Lower lobe of right lung (tissue), 2 donors: ENCODE measurements around the gene C10orf120. TPM values are rescaled to one million over a fixed set of nuclear protein-coding genes. Genes with fewer than 3 reads are reported as not detected.

Experiments used
- ATAC-seq, 2 donors: fragments of 200-7000 bp; cut with Tn5 transposase; one replicate each; pipeline ENCODE4 v1.9.1; 2020 to 2022; ENCODE audit warnings: mild to moderate bottlenecking in 2 of 2, moderate library complexity in 2 of 2
- DNase-seq: peaks from one replicate; pipeline ENCODE4 v3.0.0-alpha.2; 2020
- H3K27ac ChIP-seq: fragments of 200-600 bp; one replicate; pipeline ENCODE4 v1.8.0; 2022
- H3K27me3 ChIP-seq: fragments of 200-600 bp; one replicate; pipeline ENCODE4 v1.8.0; 2022; ENCODE audit warnings: low read depth
- H3K36me3 ChIP-seq: fragments of 200-600 bp; one replicate; pipeline ENCODE4 v1.8.0; 2022; ENCODE audit warnings: mild to moderate bottlenecking
- H3K4me1 ChIP-seq: fragments of 200-600 bp; one replicate; pipeline ENCODE4 v1.8.0; 2022
- H3K4me3 ChIP-seq: fragments of 200-600 bp; one replicate; pipeline ENCODE4 v1.8.0; 2022; ENCODE audit warnings: mild to moderate bottlenecking
- H3K9me3 ChIP-seq: fragments of 200-600 bp; one replicate; pipeline ENCODE4 v1.8.0; 2022
- CTCF ChIP-seq: fragments of 200-600 bp; IDR thresholded peaks from one replicate; pipeline ENCODE4 v1.8.0; 2022; ENCODE audit warnings: antibody characterized with exemption, mild to moderate bottlenecking
- intact Hi-C: fragments of 100-400 bp; cut with DNase I; formaldehyde crosslinking; loops from one replicate; pipeline ENCODE4 v1.11.0; 2022
- total RNA-seq: library from RNA; stranded (reverse); fragmentation: NEBNext Ultra II Directional; extraction: Animal tissue kit (Norgen Biotek cat#: 25700); gene quantifications from one replicate; pipeline ENCODE4 v1.2.1, GENCODE V29; 2021
- donor health status: DM: no; HTN: yes; CAD: no; lungs with severe emphysema.

Gene C10orf120
- total RNA-seq, 1 donor from 2014 or later, result not detected

DNA sequence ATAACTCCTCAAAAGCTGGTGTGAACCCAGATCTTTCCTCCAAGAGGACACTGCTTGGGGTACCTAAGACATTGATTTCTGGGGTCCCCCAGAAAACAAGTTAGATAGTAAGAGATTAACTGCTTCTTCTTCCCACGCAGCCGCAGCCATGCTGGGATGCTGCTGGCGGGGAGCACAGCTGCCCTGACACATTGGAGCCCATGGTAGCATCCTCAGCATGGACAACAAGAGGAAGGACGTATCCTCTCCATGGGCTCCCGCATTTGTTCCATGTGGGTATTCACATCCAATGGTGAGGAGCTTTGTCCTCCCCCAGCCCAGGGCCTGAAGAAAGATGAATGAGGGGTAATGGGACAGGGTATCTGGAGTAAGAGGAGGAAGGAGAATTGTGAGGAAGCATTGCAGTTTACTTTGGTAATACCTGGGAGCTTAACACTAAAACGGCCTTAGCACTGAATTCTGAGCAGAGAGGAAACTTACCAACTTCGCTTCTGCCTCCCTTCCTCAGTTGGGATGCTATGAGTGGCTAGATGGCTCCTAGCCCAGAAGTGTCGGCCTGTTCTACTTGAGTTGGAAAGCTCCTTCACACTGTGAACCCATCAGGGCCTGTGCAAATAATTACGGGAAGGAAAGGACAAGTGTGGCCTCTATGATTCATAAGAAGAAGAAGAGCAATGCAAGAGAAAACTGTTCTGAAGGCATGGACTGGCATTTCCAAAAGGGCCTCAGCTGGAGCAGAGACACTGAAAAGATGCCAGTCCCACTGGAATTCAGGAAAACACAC, 43.9 kb downstream of the C10orf120 start:
- DNase-seq (peak; percentile 72), ATAC-seq (peak; percentile 87 to 90)
- Histone ChIP-seq H3K4me1 (peaks cover 4% of the 10 kb centered on the region), H3K9me3 (no peaks in the 10 kb centered on the region), H3K27me3 (no peaks in the 10 kb centered on the region), H3K4me3 (no peak overlapping the region), H3K27ac (peak overlapping the region; percentile 28), H3K36me3 (no peaks in the 10 kb centered on the region)
- intact Hi-C loops, result no loop called here
- TF ChIP-seq CTCF, result no peak

DNA sequence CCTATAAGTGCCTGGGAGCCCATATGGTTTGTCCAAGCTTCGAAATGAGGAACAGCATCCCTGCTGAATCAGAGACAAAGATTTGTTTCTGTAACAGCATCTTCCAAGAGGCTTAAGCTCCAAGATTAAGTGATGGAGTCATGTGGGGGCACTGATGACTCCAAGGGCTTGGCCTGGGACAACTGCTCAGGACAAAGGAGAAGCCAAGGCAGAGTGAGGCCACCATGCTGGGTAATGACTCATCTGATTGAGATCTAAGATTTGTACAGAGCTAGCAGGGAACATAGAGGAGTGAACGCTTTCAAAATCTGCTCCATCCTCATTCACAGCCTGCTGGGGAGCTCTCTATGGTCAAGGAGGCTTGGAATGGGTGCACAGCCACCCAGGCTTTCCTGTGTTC, 49.3 kb downstream of the C10orf120 start:
- H3K4me1 ChIP-seq, result no peaks in the 10 kb centered on the region
- no peak for TF ChIP-seq CTCF
- DNase-seq (no peak), ATAC-seq (no peak)
- H3K27me3 ChIP-seq, result no peaks in the 10 kb centered on the region
- H3K36me3 ChIP-seq, result no peaks in the 10 kb centered on the region
- intact Hi-C loops, result no loop called here
- H3K27ac ChIP-seq, result no peak overlapping the region
- H3K9me3 ChIP-seq, result no peaks in the 10 kb centered on the region
- no peak overlapping the region for H3K4me3 ChIP-seq

- H3K36me3 ChIP-seq, result no peaks in the 10 kb centered on the region
- no peak overlapping the region for H3K27ac ChIP-seq
- DNase-seq, result no peak
- H3K27me3 ChIP-seq, result no peaks in the 10 kb centered on the region
- no peaks in the 10 kb centered on the region for H3K9me3 ChIP-seq
- intact Hi-C loops, result no loop called here
- no peak for ATAC-seq
- no peak overlapping the region for H3K4me3 ChIP-seq
- TF ChIP-seq CTCF, result no peak
- no peaks in the 10 kb centered on the region for H3K4me1 ChIP-seq
Measured at GRCh38 chr10:122649903-122650302, 49.7 kb downstream of the C10orf120 start.

- H3K4me3 ChIP-seq, result no peak overlapping the region
- no peaks in the 10 kb centered on the region for H3K9me3 ChIP-seq
- ATAC-seq (peak; percentile 62 to 81), DNase-seq (peak; percentile 57)
- intact Hi-C loops, result no loop called here
- no peaks in the 10 kb centered on the region for H3K4me1 ChIP-seq
- H3K36me3 ChIP-seq, result no peaks in the 10 kb centered on the region
- H3K27ac ChIP-seq, result no peak overlapping the region
- TF ChIP-seq CTCF, result peak; percentile 69
- H3K27me3 ChIP-seq, result no peaks in the 10 kb centered on the region
Measured at GRCh38 chr10:122648599-122649428, 50.8 kb downstream of the C10orf120 start.

Other genes starting within 250 kb of the C10orf120 start
- not detected for gene ARMS2, start 245.2 kb downstream of the C10orf120 start, total RNA-seq
- gene HTRA1, start 238.3 kb downstream of the C10orf120 start, total RNA-seq, result 45.3 TPM
- 43.1 TPM for gene DMBT1, start 139.1 kb downstream of the C10orf120 start, total RNA-seq
- 0.56 TPM for gene CUZD1, start 146.0 kb upstream of the C10orf120 start, total RNA-seq
- 3.8 TPM for gene FAM24B, start 179.7 kb upstream of the C10orf120 start, total RNA-seq
- gene FAM24A, start 210.8 kb upstream of the C10orf120 start, total RNA-seq, result not detected